HCT116 (cell line): ENCODE data around the gene TFCP2L1. TPM values are rescaled to one million over a fixed set of nuclear protein-coding genes. Genes with fewer than 3 reads are reported as not detected.

Experiments
- ATAC-seq: fragments of 200-7000 bp; cut with Tn5 transposase; 2 replicates; pipeline ENCODE4 v1.9.1; 2020; ENCODE audit warnings: mild to moderate bottlenecking, moderate library complexity
- BruUV-seq: library from RNA; stranded (reverse); fragments of 400-500 nt; replicated peaks from 2 replicates; lab custom pipeline; 2021; lab: Mats Ljungman, UMichigan
- CTCF ChIA-PET: fragments of 300-600 bp; sonication (Branson Sonifier 250); formaldehyde crosslinking; loops from one replicate; lab custom pipeline; 2021; ENCODE audit warnings: antibody characterized with exemption; lab: Charles Lee
- POLR2A ChIA-PET: fragments of 300-600, 350-600 bp; sonication (Branson Sonifier 250); formaldehyde crosslinking; loops from one replicate; lab custom pipeline; 2021; ENCODE audit warnings: antibody characterized with exemption; lab: Charles Lee
- RAD21 ChIA-PET, 2 experiments: fragments of 300-600 bp; sonication (Branson Sonifier 250); formaldehyde crosslinking; loops; one replicate each; lab custom pipeline; 2023; ENCODE audit warnings: low total read pairs in 2 of 2; ENCODE audit not compliant: uncharacterized antibody in 2 of 2, unreplicated experiment in 2 of 2, low non-redundant PET in 1 of 2; lab: Charles Lee
- DNase-seq: peaks from one replicate; pipeline ENCODE4 v3.0.0-alpha.2; 2010; ENCODE audit warnings: low read depth, low spot score
- H2AFZ ChIP-seq: fragments of 200-600 bp; shearing (Covaris generic), sonication (generic); 2 replicates; pipeline ENCODE4 v1.6.1; 2017; ENCODE audit warnings: low read depth, mixed run types, mixed read lengths, antibody characterized with exemption, low read length; ENCODE audit not compliant: poor library complexity, severe bottlenecking
- H3K27ac ChIP-seq: 2 replicates; pipeline ENCODE4 v1.5.1; 2012; ENCODE audit warnings: low read depth, low read length
- H3K27me3 ChIP-seq: fragments of 200-600 bp; sonication (generic); 2 replicates; pipeline ENCODE4 v1.6.1; 2016; ENCODE audit warnings: mixed run types, low read length, mixed read lengths; ENCODE audit not compliant: insufficient read depth
- H3K36me3 ChIP-seq, 2 experiments: fragments of 200-500 bp in 1 of 2; fragments of 200-600 bp in 1 of 2; sonication (Bioruptor generic) in 1 of 2; sonication (generic) in 1 of 2; 2 replicates each; pipeline versions ENCODE4 v1.5.1 to v1.6.1; 2014 to 2016; ENCODE audit warnings: low read length in 2 of 2, inconsistent platforms in 1 of 2, mixed read lengths in 1 of 2, mixed run types in 1 of 2; ENCODE audit not compliant: insufficient read depth in 2 of 2, control insufficient read depth in 1 of 2
- H3K4me1 ChIP-seq, 2 experiments: fragments of 200-600 bp in 1 of 2; sonication (generic) in 1 of 2; 2 replicates each; pipeline versions ENCODE4 v1.5.1 to v1.6.1; 2012 to 2017; ENCODE audit warnings: low read length in 2 of 2, inconsistent platforms in 1 of 2, mild to moderate bottlenecking in 1 of 2, mixed read lengths in 1 of 2, mixed run types in 1 of 2, moderate library complexity in 1 of 2; ENCODE audit not compliant: insufficient read depth in 2 of 2, control insufficient read depth in 1 of 2
- H3K4me2 ChIP-seq: fragments of 200-600 bp; sonication (generic); 2 replicates; pipeline ENCODE4 v1.6.1; 2017; ENCODE audit warnings: mixed run types, low read length, mixed read lengths
- H3K4me3 ChIP-seq, 2 experiments: fragments of 200-600 bp in 1 of 2; sonication (generic) in 1 of 2; replicated peaks in 1 of 2; 2 replicates each; pipeline ENCODE4 v1.5.1; 2011 to 2016; ENCODE audit warnings: low read length in 2 of 2, control low read depth in 1 of 2, low read depth in 1 of 2, mild to moderate bottlenecking in 1 of 2, mixed read lengths in 1 of 2, mixed run types in 1 of 2
- H3K79me2 ChIP-seq: fragments of 200-600 bp; sonication (generic); 2 replicates; pipeline ENCODE4 v1.6.1; 2017; ENCODE audit warnings: mild to moderate bottlenecking, mixed run types, low read length, moderate library complexity, mixed read lengths; ENCODE audit not compliant: insufficient read depth
- H3K9ac ChIP-seq: fragments of 200-600 bp; sonication (generic); 2 replicates; pipeline ENCODE4 v1.6.1; 2016; ENCODE audit warnings: low read length, mixed read lengths
- H3K9me2 ChIP-seq: fragments of 200-600 bp; sonication (generic), shearing (Covaris generic); 2 replicates; pipeline ENCODE4 v1.6.1; 2017; ENCODE audit warnings: mixed run types, mild to moderate bottlenecking, moderate library complexity; ENCODE audit not compliant: insufficient read depth
- H3K9me3 ChIP-seq, 2 experiments: fragments of 200-500 bp in 1 of 2; fragments of 200-600 bp in 1 of 2; sonication (Bioruptor generic) in 1 of 2; sonication (generic) in 1 of 2; 2 replicates each; pipeline ENCODE4 v1.6.1; 2014 to 2017; ENCODE audit warnings: low read length in 2 of 2, mixed read lengths in 2 of 2, inconsistent platforms in 1 of 2, low read depth in 1 of 2, mild to moderate bottlenecking in 1 of 2, mixed run types in 1 of 2, moderate library complexity in 1 of 2; ENCODE audit not compliant: control insufficient read depth in 1 of 2, insufficient read depth in 1 of 2
- H4K20me1 ChIP-seq: fragments of 200-600 bp; sonication (generic), shearing (Covaris generic); 2 replicates; pipeline ENCODE4 v1.6.1; 2017; ENCODE audit warnings: mixed run types, mild to moderate bottlenecking, moderate library complexity; ENCODE audit not compliant: insufficient read depth
- CBX3 ChIP-seq: IDR thresholded peaks from 2 replicates; pipeline ENCODE4 v1.6.1; 2012; ENCODE audit warnings: low read depth
- CEBPB ChIP-seq: IDR thresholded peaks from 2 replicates; pipeline ENCODE4 v1.6.1; 2012; ENCODE audit warnings: low read depth
- ELF1 ChIP-seq: IDR thresholded peaks from 2 replicates; pipeline ENCODE4 v1.6.1; 2012; ENCODE audit warnings: low read depth, borderline replicate concordance
- EZH2 ChIP-seq: fragments of 200-600 bp; sonication (generic); IDR thresholded peaks from 2 replicates; pipeline ENCODE4 v1.6.1; 2017; ENCODE audit warnings: antibody characterized with exemption, mixed run types
- JUND ChIP-seq: IDR thresholded peaks from 2 replicates; pipeline ENCODE4 v1.6.1; 2012
- SIN3A ChIP-seq: IDR thresholded peaks from 2 replicates; pipeline ENCODE4 v1.6.1; 2012; ENCODE audit warnings: low read depth
- SRF ChIP-seq: IDR thresholded peaks from 2 replicates; pipeline ENCODE4 v1.6.1; 2012; ENCODE audit warnings: low read depth
- intact Hi-C: fragments of 100-400 bp; cut with micrococcal nuclease; formaldehyde crosslinking; loops from 2 replicates; pipeline ENCODE4 v1.10.0; 2022
- total RNA-seq: library from RNA; stranded (reverse); gene quantifications from one replicate; pipeline ENCODE4 v1.2.1, GENCODE V29; 2021; ENCODE audit not compliant: unreplicated experiment
- TF ChIP-seq, protein P1 (sequence below): IDR thresholded peaks from 2 replicates; pipeline ENCODE4 v1.6.1; 2012
- TF ChIP-seq, protein P2 (sequence below): IDR thresholded peaks from 2 replicates; pipeline ENCODE4 v1.6.1; 2011; ENCODE audit warnings: mild to moderate bottlenecking, low read length, moderate library complexity; ENCODE audit not compliant: insufficient replicate concordance; ENCODE audit errors: extremely low read depth

TFCP2L1 gene
- total RNA-seq, 1 experiment from 2014 or later: 8.4 TPM

DNA sequence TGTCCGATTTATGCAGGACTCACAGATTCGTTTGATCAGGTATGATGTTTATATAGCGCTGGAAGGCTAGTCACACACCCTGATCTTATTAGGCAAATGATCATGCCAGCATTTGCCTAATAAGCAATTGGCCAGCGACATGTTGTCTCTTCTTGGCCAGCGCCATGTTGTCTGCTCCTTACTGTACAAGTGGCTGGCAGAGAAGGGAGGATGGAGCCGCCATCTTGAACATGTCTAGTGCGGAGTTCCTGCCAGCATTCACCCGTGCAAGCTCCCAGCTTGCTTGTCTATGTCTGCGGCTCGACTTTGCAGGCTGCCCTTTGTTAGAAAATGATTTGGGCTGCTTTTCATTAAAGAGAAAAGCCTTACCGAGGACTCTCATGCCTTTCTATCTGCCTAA is 106.3 kb downstream of the TFCP2L1 start (continued):
- TF ChIP-seq ELF1: no peak
- no peak for TF ChIP-seq CBX3
- TF ChIP-seq, protein P1, sequence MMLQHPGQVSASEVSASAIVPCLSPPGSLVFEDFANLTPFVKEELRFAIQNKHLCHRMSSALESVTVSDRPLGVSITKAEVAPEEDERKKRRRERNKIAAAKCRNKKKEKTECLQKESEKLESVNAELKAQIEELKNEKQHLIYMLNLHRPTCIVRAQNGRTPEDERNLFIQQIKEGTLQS: no peak
- TF ChIP-seq, protein P2, sequence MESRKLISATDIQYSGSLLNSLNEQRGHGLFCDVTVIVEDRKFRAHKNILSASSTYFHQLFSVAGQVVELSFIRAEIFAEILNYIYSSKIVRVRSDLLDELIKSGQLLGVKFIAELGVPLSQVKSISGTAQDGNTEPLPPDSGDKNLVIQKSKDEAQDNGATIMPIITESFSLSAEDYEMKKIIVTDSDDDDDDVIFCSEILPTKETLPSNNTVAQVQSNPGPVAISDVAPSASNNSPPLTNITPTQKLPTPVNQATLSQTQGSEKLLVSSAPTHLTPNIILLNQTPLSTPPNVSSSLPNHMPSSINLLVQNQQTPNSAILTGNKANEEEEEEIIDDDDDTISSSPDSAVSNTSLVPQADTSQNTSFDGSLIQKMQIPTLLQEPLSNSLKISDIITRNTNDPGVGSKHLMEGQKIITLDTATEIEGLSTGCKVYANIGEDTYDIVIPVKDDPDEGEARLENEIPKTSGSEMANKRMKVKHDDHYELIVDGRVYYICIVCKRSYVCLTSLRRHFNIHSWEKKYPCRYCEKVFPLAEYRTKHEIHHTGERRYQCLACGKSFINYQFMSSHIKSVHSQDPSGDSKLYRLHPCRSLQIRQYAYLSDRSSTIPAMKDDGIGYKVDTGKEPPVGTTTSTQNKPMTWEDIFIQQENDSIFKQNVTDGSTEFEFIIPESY: no peak
- no peak for TF ChIP-seq EZH2
- TF ChIP-seq SRF: no peak

DNA sequence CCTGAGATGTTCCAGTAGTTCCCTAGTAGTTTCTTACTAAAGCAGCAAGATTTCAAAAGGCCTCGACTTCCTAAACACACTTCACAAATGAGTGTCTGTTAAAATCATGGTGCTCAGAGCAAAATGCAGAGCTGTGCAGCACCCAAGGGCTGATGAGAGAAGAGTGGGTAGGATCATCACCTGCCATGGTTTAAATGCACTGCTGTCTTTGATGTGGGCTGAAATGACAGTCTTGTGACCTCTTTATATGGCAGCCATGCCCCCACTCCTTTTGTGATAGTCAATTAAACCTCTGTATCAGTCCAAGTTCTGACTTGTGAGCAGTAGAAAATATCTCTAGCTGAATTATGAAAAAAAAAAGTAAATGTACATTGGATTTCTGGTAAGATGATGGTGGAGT is 107.1 kb downstream of the TFCP2L1 start:
- no peaks in the 10 kb centered on the region for H3K9me2 ChIP-seq
- intact Hi-C loops: no loop called here
- no peak overlapping the region for H2AFZ ChIP-seq
- no peaks in the 10 kb centered on the region for H3K79me2 ChIP-seq
- no peak overlapping the region for H3K27ac ChIP-seq
- H3K9ac ChIP-seq: no peak overlapping the region
- H3K27me3 ChIP-seq: no peaks in the 10 kb centered on the region
- H3K4me1 ChIP-seq: peaks cover 0 to 9% of the 10 kb centered on the region in 2 experiments; a peak in 2 of 4 replicates
- H3K9me3 ChIP-seq: no peaks in the 10 kb centered on the region
- no peak overlapping the region for H3K4me3 ChIP-seq
- CTCF ChIA-PET: no interaction called here
- POLR2A ChIA-PET: no interaction called here
- H3K4me2 ChIP-seq: no peak overlapping the region
- no peaks in the 10 kb centered on the region for H4K20me1 ChIP-seq
- TF ChIP-seq SIN3A (no peak), CBX3 (no peak), JUND (no peak), CEBPB (no peak), EZH2 (no peak)
- no peak for ATAC-seq
- H3K36me3 ChIP-seq: no peaks in the 10 kb centered on the region
- DNase-seq: no peak
- RAD21 ChIA-PET: no interaction called here
- BruUV-seq: no TSS peak
